ENCODE data around the gene MED27. TPM values are rescaled to one million over a fixed set of nuclear protein-coding genes. Genes with fewer than 3 reads are reported as not detected.

The MED27 gene
- total and polyA plus RNA-seq, 2 of the 8 experiments (the other 6 are each of a cell fraction or from before 2014, with no cell fraction given): 29.9 to 56.5 TPM

DNA sequence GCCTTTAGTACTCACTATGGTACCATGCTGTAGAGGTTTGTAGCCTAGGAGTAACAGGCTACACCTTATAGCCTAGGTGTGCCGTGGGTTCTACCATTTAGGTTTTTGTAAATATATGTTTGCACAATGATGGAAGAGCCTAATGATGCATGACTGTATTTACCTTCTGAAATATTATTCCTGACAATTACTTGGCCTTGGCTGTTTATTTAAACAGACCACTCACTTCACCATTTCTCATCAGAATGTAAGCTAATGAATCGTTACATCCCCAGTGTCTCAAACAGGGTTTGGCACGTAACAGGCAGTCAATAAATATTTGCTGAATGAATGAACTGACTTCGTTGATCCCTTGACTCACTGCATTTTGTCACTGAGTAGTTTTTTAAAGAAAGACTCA, 93.1 kb downstream of the MED27 start:
- Histone ChIP-seq H4K20me1 (replicated peaks in 1 of 2; ENCODE audit: control insufficient read depth in 1 of 2, insufficient read depth in 2 of 2, low read length in 2 of 2) (peaks cover 0 to 4% of the 10 kb centered on the region in 2 experiments), H3K9ac (replicated peaks in 1 of 4; ENCODE audit: extremely low read depth in 1 of 4, low read depth in 3 of 4, low read length in 3 of 4) (no peak overlapping the region), H2AFZ (ENCODE audit: low read length) (no peak overlapping the region), H2AK5ac (ENCODE audit: low read depth, low read length) (no peak overlapping the region), H3K27me3 (replicated peaks in 1 of 4; ENCODE audit: control insufficient read depth in 3 of 4, extremely low read depth in 1 of 4, insufficient read depth in 3 of 4, low read length in 3 of 4) (no peaks in the 10 kb centered on the region), H3K79me1 (ENCODE audit: low read depth, low read length) (peaks cover 2% of the 10 kb centered on the region; the same call in 1 of the 2 replicates), H3K4me3 (ENCODE audit: extremely low read depth in 1 of 4, insufficient read depth in 2 of 4, low read depth in 3 of 4, low read length in 4 of 4) (no peak overlapping the region), H2BK20ac (ENCODE audit: low read length) (no peak overlapping the region), H4K5ac (ENCODE audit: insufficient read length, low read depth, low read length) (no peak overlapping the region), H3K4me2 (ENCODE audit: insufficient read depth in 1 of 2, low read depth in 2 of 2, low read length in 2 of 2) (no peak overlapping the region), H3K18ac (ENCODE audit: extremely low read depth, low read length) (no peak overlapping the region), H3K14ac (ENCODE audit: insufficient read length) (no peak overlapping the region), H3K4ac (replicated peaks; ENCODE audit: insufficient read length, low read depth, low read length) (no peak overlapping the region), H2BK120ac (replicated peaks; ENCODE audit: low read depth, low read length) (no peak overlapping the region), H3K36me3 (ENCODE audit: control insufficient read depth in 2 of 4, insufficient read depth in 4 of 4, low read length in 3 of 4) (no peaks in the 10 kb centered on the region), H3K27ac (ENCODE audit: low read depth, low read length) (no peak overlapping the region), H3K23me2 (ENCODE audit: low read depth, low read length) (no peaks in the 10 kb centered on the region), H3K4me1 (replicated peaks in 1 of 4; ENCODE audit: control insufficient read depth in 3 of 4, insufficient read depth in 4 of 4, low read length in 3 of 4) (peaks cover 0 to 6% (median 3%) of the 10 kb centered on the region in 4 experiments; a peak in 2 of 7 replicates), H4K91ac (replicated peaks; ENCODE audit: insufficient read length, low read length) (no peak overlapping the region), H3K23ac (ENCODE audit: insufficient read length) (no peak overlapping the region), H2BK12ac (ENCODE audit: low read depth, low read length) (no peak overlapping the region), H2BK15ac (ENCODE audit: low read length) (no peak overlapping the region), H3K79me2 (ENCODE audit: control insufficient read depth in 1 of 2, insufficient read depth in 2 of 2, low read length in 2 of 2) (no peaks in the 10 kb centered on the region), H3K9me3 (ENCODE audit: insufficient read depth in 2 of 2, low read depth in 1 of 2, low read length in 1 of 2) (no peaks in the 10 kb centered on the region), H2BK5ac (ENCODE audit: low read depth, low read length) (no peak overlapping the region), H3K56ac (replicated peaks; ENCODE audit: insufficient read length, low read depth, low read length) (no peak overlapping the region), H4K8ac (ENCODE audit: extremely low read depth, insufficient read depth, low read length) (no peak overlapping the region)
- FAIRE-seq: no peak
- DNase-seq (ENCODE audit: low read depth in 1 of 2, low spot score in 2 of 2): no peak
- CTCF ChIA-PET (ENCODE audit: partially characterized antibody): interaction anchor here (0.7 to 1.3 kb wide), 2 partner anchors 16 to 27 kb away, joined by 3 to 4 read pairs; no protein-coding TSS in a partner anchor
- no peak for TF ChIP-seq POLR2AphosphoS5 (IDR thresholded peaks at IDR 0.05; ENCODE audit: low read depth, low read length)
- WGBS, 2 experiments (ENCODE audit: extremely low coverage in 1 of 2, insufficient coverage in 1 of 2, insufficient read length in 1 of 2, insufficient replicate concordance in 2 of 2, low coverage in 1 of 2, low lambda C conversion rate in 2 of 2, missing lambda C conversion rate in 1 of 2): 75% methylated on average over 4 of the region's 4 CpGs; no CpG with 5 or more reads in 1 of the 2 experiments
- POLR2A ChIA-PET (ENCODE audit: partially characterized antibody): interaction anchor here (0.6 kb wide), 1 partner anchor 529 kb away, joined by 4 read pairs; no protein-coding TSS in a partner anchor
